Neural cell (in vitro differentiated cells): Measurements from ENCODE around the gene FDXACB1. TPM values are rescaled to one million over a fixed set of nuclear protein-coding genes. Genes with fewer than 3 reads are reported as not detected.

ENCODE experiments used
- H2AFZ ChIP-seq: fragments of 200-600, 300-800 bp; sonication (generic), shearing (Covaris generic); 2 replicates; pipeline ENCODE4 v1.6.0; 2014; ENCODE audit warnings: low read depth, mild to moderate bottlenecking, antibody characterized with exemption, low read length, moderate library complexity
- H3F3A ChIP-seq: fragments of 200-600 bp; shearing (Covaris generic); 2 replicates; pipeline ENCODE4 v1.6.1; 2016; ENCODE audit warnings: mild to moderate bottlenecking, moderate library complexity, mixed read lengths, antibody characterized with exemption, low read length; ENCODE audit not compliant: insufficient read depth, poor library complexity, severe bottlenecking
- H3K27ac ChIP-seq: fragments of 200-600, 300-800 bp; sonication (generic), shearing (Covaris generic); 2 replicates; pipeline ENCODE4 v1.5.1; 2014; ENCODE audit warnings: mild to moderate bottlenecking, low read length, moderate library complexity
- H3K27me3 ChIP-seq: fragments of 300-800, 200-600 bp; sonication (generic), shearing (Covaris generic); 2 replicates; pipeline ENCODE4 v1.6.0; 2014; ENCODE audit warnings: mild to moderate bottlenecking, low read depth, low read length, moderate library complexity; ENCODE audit not compliant: insufficient read depth
- H3K36me3 ChIP-seq: fragments of 300-800, 200-600 bp; sonication (generic), shearing (Covaris generic); 2 replicates; pipeline ENCODE4 v1.5.1; 2014; ENCODE audit warnings: mild to moderate bottlenecking, antibody characterized with exemption, low read length, moderate library complexity; ENCODE audit not compliant: insufficient read depth
- H3K4me2 ChIP-seq: fragments of 300-800, 200-600 bp; sonication (generic), shearing (Covaris generic); 2 replicates; pipeline ENCODE4 v1.6.0; 2014; ENCODE audit warnings: mild to moderate bottlenecking, low read length
- H3K4me3 ChIP-seq: fragments of 300-800, 200-600 bp; sonication (generic), shearing (Covaris generic); 2 replicates; pipeline ENCODE4 v1.5.1; 2014; ENCODE audit warnings: mild to moderate bottlenecking, low read length, moderate library complexity
- H3K79me2 ChIP-seq: fragments of 200-600 bp; shearing (Covaris generic); replicated peaks from 2 replicates; pipeline ENCODE4 v1.6.0; 2014; ENCODE audit warnings: mild to moderate bottlenecking, low read length, moderate library complexity; ENCODE audit not compliant: insufficient read depth
- H3K9ac ChIP-seq: fragments of 300-800, 200-600 bp; sonication (generic), shearing (Covaris generic); 2 replicates; pipeline ENCODE4 v1.6.1; 2016; ENCODE audit warnings: mild to moderate bottlenecking, low read length, mixed read lengths
- H3K9me2 ChIP-seq: fragments of 200-600 bp; shearing (Covaris generic); 2 replicates; pipeline ENCODE4 v1.6.1; 2016; ENCODE audit warnings: mild to moderate bottlenecking, low read length, mixed read lengths; ENCODE audit not compliant: insufficient read depth
- H3K9me3 ChIP-seq: fragments of 200-600, 300-800 bp; sonication (generic), shearing (Covaris generic); 2 replicates; pipeline ENCODE4 v1.6.1; 2016; ENCODE audit warnings: mild to moderate bottlenecking, mixed run types, low read length, moderate library complexity, mixed read lengths
- H4K20me1 ChIP-seq: fragments of 200-600 bp; shearing (Covaris generic); 2 replicates; pipeline ENCODE4 v1.6.1; 2016; ENCODE audit warnings: mild to moderate bottlenecking, mixed run types; ENCODE audit not compliant: insufficient read depth
- CTCF ChIP-seq: fragments of 450-650 bp; IDR thresholded peaks from 2 replicates; pipeline ENCODE4 v1.5.1; 2014; ENCODE audit warnings: antibody characterized with exemption, mild to moderate bottlenecking, moderate library complexity; ENCODE audit not compliant: poor library complexity, severe bottlenecking
- EP300 ChIP-seq: fragments of 450-650 bp; conservative IDR thresholded peaks from 2 replicates; pipeline ENCODE4 v1.6.1; 2014; ENCODE audit warnings: antibody characterized with exemption, mild to moderate bottlenecking, moderate library complexity; ENCODE audit not compliant: poor library complexity, severe bottlenecking
- EZH2 ChIP-seq: fragments of 200-600, 300-800 bp; shearing (Covaris generic), sonication (generic); IDR thresholded peaks from 2 replicates; pipeline ENCODE4 v1.6.1; 2014; ENCODE audit warnings: antibody characterized with exemption, low read length, borderline replicate concordance, mild to moderate bottlenecking; ENCODE audit not compliant: insufficient read depth, poor library complexity, severe bottlenecking
- MXI1 ChIP-seq: fragments of 450-650 bp; conservative IDR thresholded peaks from 2 replicates; pipeline ENCODE4 v1.6.1; 2014; ENCODE audit warnings: antibody characterized with exemption, mild to moderate bottlenecking; ENCODE audit not compliant: poor library complexity, severe bottlenecking
- POLR2AphosphoS5 ChIP-seq: IDR thresholded peaks from 2 replicates; pipeline ENCODE4 v1.6.1; 2012
- RAD21 ChIP-seq: fragments of 450-650 bp; conservative IDR thresholded peaks from 2 replicates; pipeline ENCODE4 v1.6.1; 2014; ENCODE audit warnings: antibody characterized with exemption, mild to moderate bottlenecking, moderate library complexity
- REST ChIP-seq: IDR thresholded peaks from 2 replicates; pipeline ENCODE4 v1.6.1; 2012; ENCODE audit warnings: borderline replicate concordance
- SMC3 ChIP-seq: fragments of 450-650 bp; conservative IDR thresholded peaks from 2 replicates; pipeline ENCODE4 v1.6.1; 2014; ENCODE audit warnings: antibody characterized with exemption, mild to moderate bottlenecking, moderate library complexity; ENCODE audit not compliant: poor library complexity
- TAF1 ChIP-seq: IDR thresholded peaks from 2 replicates; pipeline ENCODE4 v1.6.1; 2012; ENCODE audit warnings: low read depth
- polyA plus RNA-seq: library from polyadenylated mRNA; depleted of rRNA; stranded (reverse); fragments of >200 nt; gene quantifications from 2 replicates; pipeline ENCODE4 v1.2.3, GENCODE V29; 2014

FDXACB1 gene
- polyA plus RNA-seq, 1 donor from 2014 or later, result 3.1 TPM

- Histone ChIP-seq H3F3A (no peaks in the 10 kb centered on the region), H3K27ac (no peak overlapping the region), H3K4me3 (no peak overlapping the region)
Observed at GRCh38 chr11:111886844-111887243, 7.9 kb upstream of the FDXACB1 start.

DNA sequence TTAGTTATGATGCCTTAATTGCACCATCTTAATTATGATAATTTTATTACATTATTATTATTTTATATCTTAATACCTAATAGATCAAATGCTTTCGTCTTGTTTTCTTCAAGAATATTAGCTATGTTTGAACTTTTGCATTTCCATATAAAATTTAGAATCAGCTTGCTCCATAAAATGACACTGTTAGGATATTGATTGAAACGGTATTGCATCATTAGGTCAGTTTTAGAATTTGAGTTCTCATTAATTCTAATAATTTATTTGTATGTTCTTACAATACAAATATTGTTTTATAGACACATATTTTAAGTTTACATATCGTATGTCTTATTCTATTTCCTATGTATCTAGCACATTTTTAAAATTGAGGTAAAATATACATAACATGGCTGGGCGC is 7.1 kb upstream of the FDXACB1 start:
- no peaks in the 10 kb centered on the region for H3F3A ChIP-seq
- H3K9ac ChIP-seq, result no peak overlapping the region
- H3K79me2 ChIP-seq, result no peaks in the 10 kb centered on the region
- H4K20me1 ChIP-seq, result no peaks in the 10 kb centered on the region
- H3K27ac ChIP-seq, result no peak overlapping the region
- no peak overlapping the region for H2AFZ ChIP-seq
- H3K36me3 ChIP-seq, result no peaks in the 10 kb centered on the region
- no peaks in the 10 kb centered on the region for H3K9me3 ChIP-seq
- H3K27me3 ChIP-seq, result no peaks in the 10 kb centered on the region
- no peak overlapping the region for H3K4me3 ChIP-seq
- H3K9me2 ChIP-seq, result no peaks in the 10 kb centered on the region
- no peak overlapping the region for H3K4me2 ChIP-seq
- no peak for TF ChIP-seq REST
- TF ChIP-seq SMC3, result no peak
- TF ChIP-seq EP300, result no peak
- TF ChIP-seq MXI1, result no peak
- no peak for TF ChIP-seq POLR2AphosphoS5
- TF ChIP-seq EZH2, result no peak

More at GRCh38 chr11:111886844-111887243, 7.9 kb upstream of the FDXACB1 start:
- no peaks in the 10 kb centered on the region for H4K20me1 ChIP-seq
- H3K79me2 ChIP-seq, result no peaks in the 10 kb centered on the region
- H3K9me2 ChIP-seq, result no peaks in the 10 kb centered on the region
- H3K27me3 ChIP-seq, result no peaks in the 10 kb centered on the region
- no peak overlapping the region for H3K4me2 ChIP-seq
- H3K9me3 ChIP-seq, result no peaks in the 10 kb centered on the region
- H3K36me3 ChIP-seq, result no peaks in the 10 kb centered on the region
- H2AFZ ChIP-seq, result no peak overlapping the region
- TF ChIP-seq MXI1, result no peak
- no peak for TF ChIP-seq RAD21
- no peak for TF ChIP-seq POLR2AphosphoS5
- no peak for TF ChIP-seq CTCF
- no peak for TF ChIP-seq REST
- no peak for TF ChIP-seq TAF1
- TF ChIP-seq SMC3, result no peak
- TF ChIP-seq EZH2, result no peak
- H3K9ac ChIP-seq, result no peak overlapping the region
